GM23248 (cell line): ENCODE data around the gene ARHGAP26.

Experiments
- EZH2 ChIP-seq: fragments of 200-600 bp; sonication (generic); IDR thresholded peaks from 2 replicates; pipeline ENCODE4 v1.6.1; 2018; ENCODE audit warnings: antibody characterized with exemption, mild to moderate bottlenecking; ENCODE audit not compliant: insufficient read depth, poor library complexity, severe bottlenecking
- EZH2phosphoT487 ChIP-seq: fragments of 200-600 bp; sonication (generic); IDR thresholded peaks from 2 replicates; pipeline ENCODE4 v1.6.1; 2018; ENCODE audit warnings: antibody characterized with exemption, moderate library complexity, mild to moderate bottlenecking, low read depth; ENCODE audit not compliant: insufficient read depth

GRCh38 chr5:142922223-142922952, 152.2 kb downstream of the ARHGAP26 start:
- TF ChIP-seq EZH2 (no peak), EZH2phosphoT487 (no peak)
